ENCODE results near the gene MAPK11.

MAPK11 gene

GRCh38 chr22:50246242-50247175 lies 23.7 kb downstream of the MAPK11 start:
- no peak for DNase-seq

- DNase-seq: no peak
Measured at GRCh38 chr22:50245214-50246072, 24.7 kb downstream of the MAPK11 start.

- DNase-seq: peak; percentile 90 to 91
Measured at GRCh38 chr22:50244420-50245213, 25.6 kb downstream of the MAPK11 start, which contains the start of gene TUBGCP6. Gene TUBGCP6, minus strand, starts transcription at chr22:50245023. Its CDS starts 564 bp downstream, at chr22:50244459.

GRCh38 chr22:50243685-50244419 lies 26.3 kb downstream of the MAPK11 start:
- no peak for DNase-seq

GRCh38 chr22:50242406-50242949 lies 27.7 kb downstream of the MAPK11 start:
- no peak for DNase-seq

- no peak for DNase-seq
Measured at GRCh38 chr22:50238755-50239154, 31.4 kb downstream of the MAPK11 start.

GRCh38 chr22:50236731-50237409 lies 33.3 kb downstream of the MAPK11 start:
- no peak for DNase-seq

- DNase-seq: no peak
Measured at GRCh38 chr22:50233223-50233622, 37.0 kb downstream of the MAPK11 start.

- no peak for DNase-seq
Measured at GRCh38 chr22:50232481-50233151, 37.6 kb downstream of the MAPK11 start.

GRCh38 chr22:50229370-50229769 lies 40.8 kb downstream of the MAPK11 start:
- no peak for DNase-seq

- DNase-seq: no peak
Measured at GRCh38 chr22:50228366-50228765, 41.8 kb downstream of the MAPK11 start.

- no peak for DNase-seq
Measured at GRCh38 chr22:50227579-50228215, 42.5 kb downstream of the MAPK11 start.

GRCh38 chr22:50226875-50227165 lies 43.4 kb downstream of the MAPK11 start:
- DNase-seq: no peak

- no peak for DNase-seq
Measured at GRCh38 chr22:50226063-50226874, 43.9 kb downstream of the MAPK11 start.

GRCh38 chr22:50225200-50225969 lies 44.8 kb downstream of the MAPK11 start:
- DNase-seq: no peak

- DNase-seq: no peak
Measured at GRCh38 chr22:50224071-50224470, 46.1 kb downstream of the MAPK11 start.

- DNase-seq: no peak
Measured at GRCh38 chr22:50222508-50222907, 47.7 kb downstream of the MAPK11 start.

All from stimulated activated CD4-positive, alpha-beta T cell treated with anti-CD3 and anti-CD28 coated beads, Interleukin-2, amount 100 ng/mL, for 48 hours (primary cell).